PC-9 (cell line): Measurements from ENCODE around the gene ANKIB1. TPM values are rescaled to one million over a fixed set of nuclear protein-coding genes. Genes with fewer than 3 reads are reported as not detected.

Source experiments
- BruUV-seq: library from RNA; stranded (reverse); fragments of 400-500 nt; replicated peaks from 2 replicates; lab custom pipeline; 2021; lab: Mats Ljungman, UMichigan
- CTCF ChIA-PET: fragments of 300-600 bp; sonication (Branson Sonifier 250); formaldehyde crosslinking; loops from one replicate; lab custom pipeline; 2022; ENCODE audit warnings: antibody characterized with exemption; lab: Charles Lee
- POLR2A ChIA-PET: fragments of 300-600 bp; sonication (Branson Sonifier 250); formaldehyde crosslinking; loops from one replicate; lab custom pipeline; 2022; ENCODE audit warnings: antibody characterized with exemption; ENCODE audit not compliant: unreplicated experiment; lab: Charles Lee
- DNase-seq, 2 experiments: peaks; one replicate each; pipeline versions ENCODE4 v3.0.0 to v3.0.0-alpha.2; 2015 to 2022; ENCODE audit warnings: mixed read lengths in 1 of 2
- H2AFZ ChIP-seq: fragments of 200-600 bp; sonication (generic); 2 replicates; pipeline ENCODE4 v1.8.1; 2017; ENCODE audit warnings: antibody characterized with exemption
- H3F3A ChIP-seq: fragments of 200-600 bp; sonication (generic); 2 replicates; pipeline ENCODE4 v1.8.1; 2017; ENCODE audit warnings: antibody characterized with exemption, mild to moderate bottlenecking, low read depth; ENCODE audit not compliant: insufficient read depth
- H3K27ac ChIP-seq: fragments of 200-600 bp; sonication (generic); 2 replicates; pipeline ENCODE4 v1.6.1; 2016; ENCODE audit warnings: mixed run types
- H3K27me3 ChIP-seq: fragments of 200-600 bp; sonication (generic); 2 replicates; pipeline ENCODE4 v1.6.1; 2016; ENCODE audit warnings: low read depth, mixed run types; ENCODE audit not compliant: insufficient read depth
- H3K36me3 ChIP-seq: fragments of 200-600 bp; sonication (generic); 2 replicates; pipeline ENCODE4 v1.6.1; 2016; ENCODE audit warnings: low read depth, mixed run types
- H3K4me1 ChIP-seq: fragments of 200-600 bp; sonication (generic); replicated peaks from 2 replicates; pipeline ENCODE4 v1.6.1; 2016; ENCODE audit warnings: mixed run types; ENCODE audit not compliant: insufficient read depth
- H3K4me2 ChIP-seq: fragments of 200-600 bp; sonication (generic); 2 replicates; pipeline ENCODE4 v1.6.1; 2017; ENCODE audit warnings: mixed run types
- H3K4me3 ChIP-seq: fragments of 200-600 bp; sonication (generic); 2 replicates; pipeline ENCODE4 v1.6.1; 2016; ENCODE audit warnings: mixed run types
- H3K79me2 ChIP-seq: fragments of 200-600 bp; sonication (generic); 2 replicates; pipeline ENCODE4 v1.6.1; 2017; ENCODE audit warnings: low read depth, mixed run types
- H3K9me2 ChIP-seq: fragments of 200-600 bp; sonication (generic); 2 replicates; pipeline ENCODE4 v1.8.1; 2017; ENCODE audit warnings: mild to moderate bottlenecking; ENCODE audit not compliant: insufficient read depth
- H3K9me3 ChIP-seq: fragments of 200-600 bp; sonication (generic); 2 replicates; pipeline ENCODE4 v1.8.1; 2016; ENCODE audit warnings: low read depth; ENCODE audit not compliant: insufficient read depth
- H4K20me1 ChIP-seq: fragments of 200-600 bp; sonication (generic); 2 replicates; pipeline ENCODE4 v1.8.1; 2017; ENCODE audit not compliant: insufficient read depth
- EZH2 ChIP-seq: fragments of 200-600 bp; sonication (generic); IDR thresholded peaks from 2 replicates; pipeline ENCODE4 v1.8.0; 2017; ENCODE audit warnings: antibody characterized with exemption, low read depth
- intact Hi-C: fragments of 100-400 bp; cut with micrococcal nuclease; formaldehyde crosslinking; loops from one replicate; pipeline ENCODE4 v1.10.0; 2022; ENCODE audit not compliant: unreplicated experiment
- total RNA-seq: library from RNA; stranded (reverse); gene quantifications from 2 replicates; pipeline ENCODE4 v1.2.3, GENCODE V29; 2021
- TF ChIP-seq, protein P1 (sequence below): fragments of 200-600 bp; sonication (generic); conservative IDR thresholded peaks from 2 replicates; pipeline ENCODE4 v1.6.1; 2017; ENCODE audit warnings: mixed run types, antibody characterized with exemption, mild to moderate bottlenecking, moderate library complexity

Gene ANKIB1
- total RNA-seq, 1 experiment from 2014 or later, result 116 TPM

- Histone ChIP-seq H3K36me3 (no peaks in the 10 kb centered on the region; the same call in 1 of the 2 replicates), H3K27ac (no peak overlapping the region), H3K9me3 (no peaks in the 10 kb centered on the region), H3K4me3 (no peak overlapping the region), H3K4me2 (no peak overlapping the region), H3F3A (no peaks in the 10 kb centered on the region), H3K27me3 (no peaks in the 10 kb centered on the region), H3K9me2 (no peaks in the 10 kb centered on the region), H2AFZ (no peak overlapping the region), H4K20me1 (no peaks in the 10 kb centered on the region), H3K4me1 (no peaks in the 10 kb centered on the region), H3K79me2 (no peaks in the 10 kb centered on the region)
- no peak for DNase-seq
- no TSS peak for BruUV-seq
- TF ChIP-seq, protein P1, sequence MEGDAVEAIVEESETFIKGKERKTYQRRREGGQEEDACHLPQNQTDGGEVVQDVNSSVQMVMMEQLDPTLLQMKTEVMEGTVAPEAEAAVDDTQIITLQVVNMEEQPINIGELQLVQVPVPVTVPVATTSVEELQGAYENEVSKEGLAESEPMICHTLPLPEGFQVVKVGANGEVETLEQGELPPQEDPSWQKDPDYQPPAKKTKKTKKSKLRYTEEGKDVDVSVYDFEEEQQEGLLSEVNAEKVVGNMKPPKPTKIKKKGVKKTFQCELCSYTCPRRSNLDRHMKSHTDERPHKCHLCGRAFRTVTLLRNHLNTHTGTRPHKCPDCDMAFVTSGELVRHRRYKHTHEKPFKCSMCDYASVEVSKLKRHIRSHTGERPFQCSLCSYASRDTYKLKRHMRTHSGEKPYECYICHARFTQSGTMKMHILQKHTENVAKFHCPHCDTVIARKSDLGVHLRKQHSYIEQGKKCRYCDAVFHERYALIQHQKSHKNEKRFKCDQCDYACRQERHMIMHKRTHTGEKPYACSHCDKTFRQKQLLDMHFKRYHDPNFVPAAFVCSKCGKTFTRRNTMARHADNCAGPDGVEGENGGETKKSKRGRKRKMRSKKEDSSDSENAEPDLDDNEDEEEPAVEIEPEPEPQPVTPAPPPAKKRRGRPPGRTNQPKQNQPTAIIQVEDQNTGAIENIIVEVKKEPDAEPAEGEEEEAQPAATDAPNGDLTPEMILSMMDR, result no peak
- no peak for TF ChIP-seq EZH2
- intact Hi-C loops, result loop anchor here (10.0 kb wide), 1 partner anchor 107 kb away; the partner anchor contains the start of genes ANKIB1 and KRIT1
- POLR2A ChIA-PET, result interaction anchor here (0.5 kb wide), 1 partner anchor 207 kb away, joined by 5 read pairs; no protein-coding TSS in a partner anchor
- CTCF ChIA-PET, result no interaction called here
Measured at GRCh38 chr7:92352009-92352408, 106.2 kb downstream of the ANKIB1 start.

GRCh38 chr7:92354214-92354613, 108.4 kb downstream of the ANKIB1 start:
- BruUV-seq, result no TSS peak
- H3F3A ChIP-seq, result no peaks in the 10 kb centered on the region
- peaks cover 6% of the 10 kb centered on the region; the same call in 1 of the 2 replicates for H3K36me3 ChIP-seq
- H3K79me2 ChIP-seq, result no peaks in the 10 kb centered on the region
- H3K9me2 ChIP-seq, result no peaks in the 10 kb centered on the region
- 0 out of 2 replicates have a peak, but pooled peaks cover 2% of the 10 kb centered on the region for H4K20me1 ChIP-seq
- POLR2A ChIA-PET, result no interaction called here
- no peak overlapping the region for H3K4me2 ChIP-seq
- H3K27ac ChIP-seq, result no peak overlapping the region
- H3K4me1 ChIP-seq, result no peaks in the 10 kb centered on the region
- intact Hi-C loops, result loop anchor here (10.0 kb wide), 1 partner anchor 109 kb away; the partner anchor contains the start of genes ANKIB1 and KRIT1
- no peak for TF ChIP-seq EZH2
- TF ChIP-seq, protein P1, result no peak
- no peaks in the 10 kb centered on the region for H3K9me3 ChIP-seq
- H3K4me3 ChIP-seq, result no peak overlapping the region
- no peaks in the 10 kb centered on the region for H3K27me3 ChIP-seq
- CTCF ChIA-PET, result interaction anchor here (0.6 kb wide), 1 partner anchor 93 kb away, joined by 7 read pairs; the partner anchor contains the start of gene GATAD1
- no peak for DNase-seq
- no peak overlapping the region for H2AFZ ChIP-seq

DNA sequence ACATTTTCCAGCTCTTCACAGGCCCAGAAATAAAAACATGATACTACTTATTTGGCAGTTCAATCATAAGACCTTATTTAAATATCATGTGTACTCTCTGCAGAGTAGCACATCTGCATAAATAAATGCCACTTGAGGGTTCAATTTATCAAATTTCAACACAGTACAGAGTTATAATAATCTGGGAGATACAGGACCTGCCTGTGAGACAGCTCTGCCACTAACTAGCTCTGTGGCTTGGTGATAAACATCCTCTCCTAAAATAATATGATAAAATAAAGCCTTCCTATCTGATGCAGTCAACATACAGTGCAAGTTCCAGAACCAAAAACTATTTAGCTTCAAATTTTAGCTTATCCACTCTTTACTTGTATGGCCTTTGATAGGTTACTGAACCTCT, 110.6 kb downstream of the ANKIB1 start:
- H4K20me1 ChIP-seq, result 0 out of 2 replicates have a peak, but pooled peaks cover 3% of the 10 kb centered on the region
- no peaks in the 10 kb centered on the region for H3K27me3 ChIP-seq
- peaks cover 7% of the 10 kb centered on the region; the same call in 1 of the 2 replicates for H3K36me3 ChIP-seq
- H3K4me2 ChIP-seq, result no peak overlapping the region
- no peaks in the 10 kb centered on the region for H3K9me3 ChIP-seq
- no peaks in the 10 kb centered on the region for H3F3A ChIP-seq
- POLR2A ChIA-PET, result interaction anchor here (0.6 kb wide), 1 partner anchor 30 kb away, joined by 3 read pairs; no protein-coding TSS in a partner anchor
- no peak overlapping the region for H2AFZ ChIP-seq
- H3K27ac ChIP-seq, result no peak overlapping the region
- CTCF ChIA-PET, result no interaction called here
- DNase-seq, result no peak
- intact Hi-C loops, result loop anchor here (10.0 kb wide), 1 partner anchor 112 kb away; the partner anchor contains the start of genes ANKIB1 and KRIT1
- H3K4me3 ChIP-seq, result no peak overlapping the region
- BruUV-seq, result no TSS peak
- no peaks in the 10 kb centered on the region for H3K79me2 ChIP-seq
- TF ChIP-seq EZH2, result no peak
- TF ChIP-seq, protein P1, result no peak
- no peaks in the 10 kb centered on the region for H3K9me2 ChIP-seq
- no peaks in the 10 kb centered on the region for H3K4me1 ChIP-seq
